ENCODE data around the gene MED1.

GRCh38 chr17:39406951-39407350 is 44.1 kb downstream of the MED1 start:
- TF ChIP-seq RFX5 (IDR thresholded peaks at IDR 0.05; ENCODE audit: low read depth, low read length) (no peak), CTCF (conservative IDR thresholded peaks at IDR 0.05; ENCODE audit: low read depth, low read length) (no peak), POLR2A (IDR thresholded peaks at IDR 0.05; ENCODE audit: low read depth, low read length) (no peak), CEBPB (IDR thresholded peaks at IDR 0.05; ENCODE audit: low read depth, low read length) (no peak), USF2 (IDR thresholded peaks at IDR 0.05; ENCODE audit: low read depth, low read length) (no peak), MAFK (IDR thresholded peaks at IDR 0.05; ENCODE audit: low read depth, low read length) (no peak), CHD1 (IDR thresholded peaks at IDR 0.05; ENCODE audit: low read depth, low read length) (no peak), RAD21 (IDR thresholded peaks at IDR 0.05; ENCODE audit: low read length) (no peak), SMC3 (IDR thresholded peaks at IDR 0.05; ENCODE audit: low read depth, low read length) (no peak)
